HEK293 (cell line): ENCODE results near the gene PROX1.

Experiments
- CTCF ChIA-PET: fragments of 350-600 bp; formaldehyde crosslinking; extraction: SDS; loops from one replicate; lab custom pipeline; 2021; ENCODE audit warnings: antibody characterized with exemption; lab: Yijun Ruan, JAX
- POLR2A ChIA-PET: fragments of 300-600 bp; formaldehyde crosslinking; extraction: SDS; loops from one replicate; lab custom pipeline; 2020; ENCODE audit warnings: antibody characterized with exemption, inconsistent platforms; lab: Yijun Ruan, JAX
- H3K27ac ChIP-seq: fragments of 200-500 bp; sonication (Bioruptor generic); 2 replicates; pipeline ENCODE4 v1.5.1; 2014; ENCODE audit warnings: low read depth, low read length, control low read depth, inconsistent platforms; ENCODE audit errors: extremely low read depth
- H3K36me3 ChIP-seq, 2 experiments: fragments of 200-500 bp in 1 of 2; sonication (Bioruptor generic) in 1 of 2; 1 replicate in 1 of 2; 2 replicates in 1 of 2; pipeline ENCODE4 v1.5.1; 2014 to 2017; ENCODE audit warnings: inconsistent platforms in 2 of 2, low read length in 2 of 2; ENCODE audit not compliant: control insufficient read depth in 2 of 2, insufficient read depth in 1 of 2
- H3K4me1 ChIP-seq: fragments of 200-500 bp; sonication (Bioruptor generic); 2 replicates; pipeline ENCODE4 v1.5.1; 2014; ENCODE audit warnings: mild to moderate bottlenecking, low read length, inconsistent platforms; ENCODE audit not compliant: control insufficient read depth, insufficient read depth
- H3K4me3 ChIP-seq: 2 replicates; pipeline ENCODE4 v1.5.1; 2011; ENCODE audit warnings: low read depth, mild to moderate bottlenecking, control low read depth, low read length, moderate library complexity
- H3K9me3 ChIP-seq: fragments of 200-500 bp; sonication (Bioruptor generic); 2 replicates; pipeline ENCODE4 v1.5.1; 2014; ENCODE audit warnings: low read depth, low read length, inconsistent platforms; ENCODE audit not compliant: control insufficient read depth, insufficient read depth
- AEBP2 ChIP-seq: fragments of 450-650 bp; formaldehyde crosslinking; IDR thresholded peaks from 2 replicates; pipeline ENCODE4 v1.5.1; 2016; ENCODE audit warnings: missing biosample characterization, missing genetic modification characterization, borderline replicate concordance
- OVOL3 ChIP-seq: fragments of 450-650 bp; formaldehyde crosslinking; IDR thresholded peaks from 2 replicates; pipeline ENCODE4 v1.5.1; 2016; ENCODE audit warnings: missing biosample characterization, missing genetic modification characterization
- RBAK ChIP-seq: fragments of 450-650 bp; formaldehyde crosslinking; IDR thresholded peaks from 2 replicates; pipeline ENCODE4 v1.5.1; 2016; ENCODE audit warnings: missing biosample characterization, missing genetic modification characterization
- SCRT2 ChIP-seq: fragments of 450-650 bp; formaldehyde crosslinking; IDR thresholded peaks from 2 replicates; pipeline ENCODE4 v1.5.1; 2016; ENCODE audit warnings: missing biosample characterization, missing genetic modification characterization
- SETDB1 ChIP-seq: IDR thresholded peaks from one replicate; pipeline ENCODE4 v1.6.1; 2017; ENCODE audit warnings: mild to moderate bottlenecking, low read length, moderate library complexity, mixed read lengths; ENCODE audit not compliant: insufficient read length
- SP3 ChIP-seq: fragments of 450-650 bp; formaldehyde crosslinking; IDR thresholded peaks from 2 replicates; pipeline ENCODE4 v1.5.1; 2016; ENCODE audit warnings: missing biosample characterization, missing genetic modification characterization
- WT1 ChIP-seq: fragments of 450-650 bp; formaldehyde crosslinking; IDR thresholded peaks from 2 replicates; pipeline ENCODE4 v1.5.1; 2016; ENCODE audit warnings: missing biosample characterization, missing genetic modification characterization
- ZBTB44 ChIP-seq: fragments of 450-650 bp; IDR thresholded peaks from 2 replicates; pipeline ENCODE4 v1.5.1; 2018; ENCODE audit warnings: missing biosample characterization, mild to moderate bottlenecking, missing genetic modification characterization
- ZFP69B ChIP-seq: fragments of 450-650 bp; formaldehyde crosslinking; IDR thresholded peaks from 2 replicates; pipeline ENCODE4 v1.5.1; 2016; ENCODE audit warnings: missing biosample characterization, missing genetic modification characterization
- ZNF132 ChIP-seq: fragments of 450-650 bp; formaldehyde crosslinking; IDR thresholded peaks from 2 replicates; pipeline ENCODE4 v1.5.1; 2017; ENCODE audit warnings: missing biosample characterization, missing genetic modification characterization, borderline replicate concordance
- ZNF140 ChIP-seq: fragments of 450-650 bp; formaldehyde crosslinking; IDR thresholded peaks from 2 replicates; pipeline ENCODE4 v1.5.1; 2016; ENCODE audit warnings: missing biosample characterization, missing genetic modification characterization
- ZNF2 ChIP-seq: fragments of 450-650 bp; formaldehyde crosslinking; IDR thresholded peaks from 2 replicates; pipeline ENCODE4 v1.5.1; 2016; ENCODE audit warnings: missing biosample characterization, missing genetic modification characterization
- ZNF23 ChIP-seq: fragments of 450-650 bp; formaldehyde crosslinking; IDR thresholded peaks from 2 replicates; pipeline ENCODE4 v1.5.1; 2016; ENCODE audit warnings: missing biosample characterization, missing genetic modification characterization, borderline replicate concordance
- ZNF423 ChIP-seq: fragments of 450-650 bp; formaldehyde crosslinking; IDR thresholded peaks from 2 replicates; pipeline ENCODE4 v1.5.1; 2016; ENCODE audit warnings: missing biosample characterization, missing genetic modification characterization
- ZNF555 ChIP-seq: fragments of 450-650 bp; formaldehyde crosslinking; conservative IDR thresholded peaks from 2 replicates; pipeline ENCODE4 v1.5.1; 2017; ENCODE audit warnings: missing biosample characterization, mild to moderate bottlenecking, missing genetic modification characterization, inconsistent platforms
- ZNF596 ChIP-seq: fragments of 450-650 bp; IDR thresholded peaks from 2 replicates; pipeline ENCODE4 v1.5.0; 2018; ENCODE audit warnings: missing biosample characterization, mild to moderate bottlenecking, missing genetic modification characterization, moderate library complexity
- ZNF623 ChIP-seq: fragments of 450-650 bp; formaldehyde crosslinking; IDR thresholded peaks from 2 replicates; pipeline ENCODE4 v1.5.1; 2016; ENCODE audit warnings: missing biosample characterization, missing genetic modification characterization
- ZNF707 ChIP-seq: fragments of 450-650 bp; formaldehyde crosslinking; IDR thresholded peaks from 2 replicates; pipeline ENCODE4 v1.5.1; 2016; ENCODE audit warnings: missing biosample characterization, missing genetic modification characterization
- TF ChIP-seq, protein P1 (sequence below): fragments of 450-650 bp; IDR thresholded peaks from 2 replicates; pipeline ENCODE4 v1.5.1; 2018; ENCODE audit warnings: missing biosample characterization, missing genetic modification characterization
- TF ChIP-seq, protein P2 (sequence below): fragments of 450-650 bp; formaldehyde crosslinking; IDR thresholded peaks from 2 replicates; pipeline ENCODE4 v1.5.1; 2016; ENCODE audit warnings: missing biosample characterization, missing genetic modification characterization

Gene PROX1

GRCh38 chr1:214022810-214023425 lies 35.1 kb downstream of the PROX1 start (continued):
- TF ChIP-seq ZNF596 (tag by site-specific recombination) (no peak), ZNF23 (tag by site-specific recombination) (no peak), ZBTB44 (tag by site-specific recombination) (no peak), ZNF2 (tag by site-specific recombination) (no peak), OVOL3 (tag by site-specific recombination) (no peak), WT1 (tag by site-specific recombination) (no peak)

GRCh38 chr1:214026985-214027384 lies 39.2 kb downstream of the PROX1 start:
- ChIA-PET CTCF (interaction anchor here (0.6 kb wide), 2 partner anchors 20 to 66 kb away, joined by 3 read pairs; no protein-coding TSS in a partner anchor), POLR2A (no interaction called here)
- Histone ChIP-seq H3K36me3 (peaks cover 0 to 8% of the 10 kb centered on the region in 2 experiments; a peak in 1 of 3 replicates), H3K27ac (no peak overlapping the region), H3K9me3 (no peaks in the 10 kb centered on the region), H3K4me1 (no peaks in the 10 kb centered on the region), H3K4me3 (no peak overlapping the region)
- no peak for TF ChIP-seq ZNF423

DNA sequence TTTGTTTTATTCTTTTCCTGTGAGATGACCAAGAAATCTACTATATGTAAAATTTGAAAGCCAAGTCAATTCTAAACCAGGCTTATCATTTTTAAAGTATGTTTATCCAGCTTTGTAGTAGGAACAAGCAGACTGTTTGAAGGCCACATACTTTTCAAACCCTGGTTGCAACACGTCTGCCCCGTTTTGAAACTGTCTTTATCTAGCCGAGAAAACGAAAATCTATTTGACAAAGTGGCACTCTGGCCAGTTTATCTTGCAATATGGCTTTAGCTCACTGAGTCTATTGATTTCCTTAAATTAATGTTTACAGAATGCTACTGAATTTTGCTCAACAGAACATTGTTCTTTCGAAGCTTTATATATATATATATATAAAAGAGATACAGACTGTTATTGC lies 39.7 kb downstream of the PROX1 start:
- Histone ChIP-seq H3K9me3 (no peaks in the 10 kb centered on the region), H3K27ac (no peak overlapping the region), H3K36me3 (peaks cover 0 to 8% of the 10 kb centered on the region in 2 experiments; a peak in 1 of 3 replicates), H3K4me3 (no peak overlapping the region), H3K4me1 (no peaks in the 10 kb centered on the region)
- POLR2A ChIA-PET = no interaction called here
- TF ChIP-seq SCRT2 (tag by site-specific recombination) = no peak
- TF ChIP-seq ZNF140 (tag by site-specific recombination) = no peak
- TF ChIP-seq ZNF623 (tag by site-specific recombination) = no peak
- TF ChIP-seq SP3 (tag by site-specific recombination) = no peak
- TF ChIP-seq ZNF707 = no peak
- TF ChIP-seq, protein P1, sequence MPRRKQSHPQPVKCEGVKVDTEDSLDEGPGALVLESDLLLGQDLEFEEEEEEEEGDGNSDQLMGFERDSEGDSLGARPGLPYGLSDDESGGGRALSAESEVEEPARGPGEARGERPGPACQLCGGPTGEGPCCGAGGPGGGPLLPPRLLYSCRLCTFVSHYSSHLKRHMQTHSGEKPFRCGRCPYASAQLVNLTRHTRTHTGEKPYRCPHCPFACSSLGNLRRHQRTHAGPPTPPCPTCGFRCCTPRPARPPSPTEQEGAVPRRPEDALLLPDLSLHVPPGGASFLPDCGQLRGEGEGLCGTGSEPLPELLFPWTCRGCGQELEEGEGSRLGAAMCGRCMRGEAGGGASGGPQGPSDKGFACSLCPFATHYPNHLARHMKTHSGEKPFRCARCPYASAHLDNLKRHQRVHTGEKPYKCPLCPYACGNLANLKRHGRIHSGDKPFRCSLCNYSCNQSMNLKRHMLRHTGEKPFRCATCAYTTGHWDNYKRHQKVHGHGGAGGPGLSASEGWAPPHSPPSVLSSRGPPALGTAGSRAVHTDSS (tag by site-specific recombination) = no peak
- TF ChIP-seq AEBP2 (tag by site-specific recombination) = no peak
- TF ChIP-seq ZNF555 (tag by site-specific recombination) = no peak
- TF ChIP-seq ZNF132 (tag by site-specific recombination) = no peak
- TF ChIP-seq, protein P2, sequence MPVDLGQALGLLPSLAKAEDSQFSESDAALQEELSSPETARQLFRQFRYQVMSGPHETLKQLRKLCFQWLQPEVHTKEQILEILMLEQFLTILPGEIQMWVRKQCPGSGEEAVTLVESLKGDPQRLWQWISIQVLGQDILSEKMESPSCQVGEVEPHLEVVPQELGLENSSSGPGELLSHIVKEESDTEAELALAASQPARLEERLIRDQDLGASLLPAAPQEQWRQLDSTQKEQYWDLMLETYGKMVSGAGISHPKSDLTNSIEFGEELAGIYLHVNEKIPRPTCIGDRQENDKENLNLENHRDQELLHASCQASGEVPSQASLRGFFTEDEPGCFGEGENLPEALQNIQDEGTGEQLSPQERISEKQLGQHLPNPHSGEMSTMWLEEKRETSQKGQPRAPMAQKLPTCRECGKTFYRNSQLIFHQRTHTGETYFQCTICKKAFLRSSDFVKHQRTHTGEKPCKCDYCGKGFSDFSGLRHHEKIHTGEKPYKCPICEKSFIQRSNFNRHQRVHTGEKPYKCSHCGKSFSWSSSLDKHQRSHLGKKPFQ (tag by site-specific recombination) = no peak
- no peak for TF ChIP-seq RBAK (tag by site-specific recombination)
- TF ChIP-seq SETDB1 = no peak
- TF ChIP-seq ZFP69B (tag by site-specific recombination) = no peak
- CTCF ChIA-PET = interaction anchor here (0.6 kb wide), 2 partner anchors 21 to 67 kb away, joined by 3 read pairs; no protein-coding TSS in a partner anchor
